Stimulated activated CD4-positive, alpha-beta T cell treated with anti-CD3 and anti-CD28 coated beads, TNF-alpha, amount 100 ng/mL, for 48 hours (primary cell): ENCODE measurements around the gene STAMBP.
A peak's percentile ranks its signal among the peaks of the same experiment; 100 is the strongest.
"Not testable (repeated sequence)": the region's sequence is repeated elsewhere in the genome, so short reads cannot be mapped to it uniquely, and the experiment has no call there.

Experiments used
- DNase-seq, 3 donors: peaks; one replicate each; pipeline ENCODE4 v3.0.0-alpha.2; 2020; ENCODE audit warnings: low read depth in 3 of 3

The STAMBP gene

GRCh38 chr2:73828818-73829570, at the start of gene STAMBP:
Gene STAMBP, plus strand, starts transcription at chr2:73828961. Its CDS starts 1,896 bp downstream, at chr2:73830857.
- DNase-seq, result peak; percentile 84 to 87 (median 85)

- DNase-seq, result peak; percentile 89 to 94 (median 94)
Measured at GRCh38 chr2:73779467-73780236, 49.1 kb upstream of the STAMBP start, which contains the start of gene DUSP11. Gene DUSP11, minus strand, starts transcription at chr2:73780103. Its CDS starts 129 bp downstream, at chr2:73779974.

GRCh38 chr2:73780237-73780582, 48.6 kb upstream of the STAMBP start:
- no peak for DNase-seq

GRCh38 chr2:73783402-73783801, 45.4 kb upstream of the STAMBP start:
- not testable (repeated sequence) for DNase-seq

- not testable (repeated sequence) for DNase-seq
Measured at GRCh38 chr2:73783883-73784282, 44.9 kb upstream of the STAMBP start, which contains the start of gene C2orf78. Gene C2orf78, plus strand, starts transcription at chr2:73784183. Its CDS starts 127 bp downstream, at chr2:73784310.

GRCh38 chr2:73811878-73812277, 16.9 kb upstream of the STAMBP start:
- DNase-seq, result no peak

- no peak for DNase-seq
Measured at GRCh38 chr2:73812635-73813034, 16.1 kb upstream of the STAMBP start.

GRCh38 chr2:73818296-73818695, 10.5 kb upstream of the STAMBP start:
- DNase-seq, result no peak

- DNase-seq, result peak in 2 of 3 donors; percentile 21 to 24
Measured at GRCh38 chr2:73821227-73821626, 7.5 kb upstream of the STAMBP start.

GRCh38 chr2:73821669-73822068, 7.1 kb upstream of the STAMBP start:
- DNase-seq, result no peak

GRCh38 chr2:73822276-73822675, 6.5 kb upstream of the STAMBP start:
- no peak for DNase-seq

GRCh38 chr2:73822991-73823390, 5.8 kb upstream of the STAMBP start:
- no peak for DNase-seq

- no peak for DNase-seq
Measured at GRCh38 chr2:73823416-73823815, 5.3 kb upstream of the STAMBP start.

- no peak for DNase-seq
Measured at GRCh38 chr2:73823916-73824523, 4.7 kb upstream of the STAMBP start.

GRCh38 chr2:73825408-73825807, 3.4 kb upstream of the STAMBP start:
- DNase-seq, result no peak

GRCh38 chr2:73827018-73827417, 1.7 kb upstream of the STAMBP start:
- DNase-seq, result no peak

- DNase-seq, result no peak
Measured at GRCh38 chr2:73827660-73828388, 937 bp upstream of the STAMBP start.

GRCh38 chr2:73828389-73828817, 358 bp upstream of the STAMBP start:
- no peak for DNase-seq

GRCh38 chr2:73830871-73831401, 2.2 kb downstream of the STAMBP start:
- peak in 2 of 3 donors; percentile 11 to 18 for DNase-seq

- no peak for DNase-seq
Measured at GRCh38 chr2:73832930-73833329, 4.2 kb downstream of the STAMBP start.
